ENCODE results near the gene PRSS8.
"Not testable (repeated sequence)": the region's sequence is repeated elsewhere in the genome, so short reads cannot be mapped to it uniquely, and the experiment has no call there.

PRSS8 gene

GRCh38 chr16:31147574-31147973 lies 12.0 kb upstream of the PRSS8 start:
- no peak for DNase-seq

GRCh38 chr16:31145398-31145990 lies 10.0 kb upstream of the PRSS8 start:
- intact Hi-C loops (cut with DNase I) = no loop called here
- no peak for DNase-seq

More at GRCh38 chr16:31147574-31147973, 12.0 kb upstream of the PRSS8 start:
- intact Hi-C loops (cut with DNase I) = no loop called here

- intact Hi-C loops (cut with DNase I) = loop anchor here (5.0 kb wide), 1 partner anchor 37 kb away; the partner anchor contains the start of gene BCKDK
- not testable (repeated sequence) for DNase-seq
Measured at GRCh38 chr16:31144418-31144817, 8.9 kb upstream of the PRSS8 start.

- intact Hi-C loops (cut with DNase I) = loop anchor here (2.0 to 5.0 kb wide), 2 partner anchors 36 to 37 kb away; partner anchors contain the start of genes BCKDK and FUS
- no peak for DNase-seq
Measured at GRCh38 chr16:31143694-31144148, 8.2 kb upstream of the PRSS8 start.

GRCh38 chr16:31143011-31143693 lies 7.6 kb upstream of the PRSS8 start:
- intact Hi-C loops (cut with DNase I) = loop anchor here (2.0 to 5.0 kb wide), 2 partner anchors 36 to 38 kb away; partner anchors contain the start of genes BCKDK and FUS
- no peak for DNase-seq

GRCh38 chr16:31142109-31143010 lies 6.8 kb upstream of the PRSS8 start:
- DNase-seq = peak; percentile 91 to 100 (median 94)
- intact Hi-C loops (cut with DNase I) = loop anchor here (1.0 to 5.0 kb wide), 3 partner anchors 35 to 48 kb away; partner anchors contain the start of genes BCKDK, FUS and VKORC1

GRCh38 chr16:31141489-31142108 lies 6.1 kb upstream of the PRSS8 start:
- peak in 1 of 10 donors; percentile 82 for DNase-seq
- intact Hi-C loops (cut with DNase I) = loop anchor here (1.0 to 5.0 kb wide), 3 partner anchors 34 to 47 kb away; partner anchors contain the start of genes BCKDK, FUS and VKORC1

- DNase-seq = not testable (repeated sequence)
- intact Hi-C loops (cut with DNase I) = loop anchor here (5.0 kb wide), 1 partner anchor 34 kb away; the partner anchor contains the start of gene BCKDK
Measured at GRCh38 chr16:31141071-31141469, 5.5 kb upstream of the PRSS8 start.

GRCh38 chr16:31138621-31139578 lies 3.4 kb upstream of the PRSS8 start:
- intact Hi-C loops (cut with DNase I) = no loop called here
- DNase-seq = no peak

GRCh38 chr16:31136822-31137499 lies 1.4 kb upstream of the PRSS8 start:
- DNase-seq; intact Hi-C loops (cut with DNase I): not testable (repeated sequence)

- no peak for DNase-seq
- intact Hi-C loops (cut with DNase I) = no loop called here
Measured at GRCh38 chr16:31136287-31136662, 748 bp upstream of the PRSS8 start.

GRCh38 chr16:31134625-31135534 lies 647 bp downstream of the PRSS8 start:
- no peak for DNase-seq
- intact Hi-C loops (cut with DNase I) = loop anchor here (5.0 kb wide), 1 partner anchor 367 kb away; no protein-coding TSS in a partner anchor

GRCh38 chr16:31134091-31134571 lies 1.4 kb downstream of the PRSS8 start:
- intact Hi-C loops (cut with DNase I) = loop anchor here (5.0 kb wide), 1 partner anchor 368 kb away; no protein-coding TSS in a partner anchor
- no peak for DNase-seq

- no peak for DNase-seq
- intact Hi-C loops (cut with DNase I) = loop anchor here (5.0 kb wide), 1 partner anchor 369 kb away; no protein-coding TSS in a partner anchor
Measured at GRCh38 chr16:31133046-31133501, 2.5 kb downstream of the PRSS8 start.

- intact Hi-C loops (cut with DNase I) = loop anchor here (5.0 kb wide), 1 partner anchor 370 kb away; no protein-coding TSS in a partner anchor
- peak in 1 of 10 donors; percentile 46 for DNase-seq
Measured at GRCh38 chr16:31132303-31132979, 3.1 kb downstream of the PRSS8 start.

GRCh38 chr16:31131841-31132271 lies 3.7 kb downstream of the PRSS8 start:
- intact Hi-C loops (cut with DNase I) = loop anchor here (5.0 kb wide), 1 partner anchor 370 kb away; no protein-coding TSS in a partner anchor

More at GRCh38 chr16:31131841-31132271, 3.7 kb downstream of the PRSS8 start:
- DNase-seq = peak in 1 of 10 donors; percentile 63
